H9 (cell line): Measurements from ENCODE around the gene CSAD. TPM values are rescaled to one million over a fixed set of nuclear protein-coding genes. Genes with fewer than 3 reads are reported as not detected.
A peak's percentile ranks its signal among the peaks of the same experiment; 100 is the strongest.

Source experiments
- DNase-seq: peaks from one replicate; pipeline ENCODE4 v3.0.0-alpha.2; 2017
- H2AFZ ChIP-seq: one replicate; pipeline ENCODE4 v1.6.1; 2013; ENCODE audit warnings: mild to moderate bottlenecking, low read length, control low read depth, moderate library complexity
- H2AK5ac ChIP-seq: 2 replicates; pipeline ENCODE4 v1.6.1; 2013; ENCODE audit warnings: low read length, control low read depth, mixed read lengths; ENCODE audit not compliant: insufficient read length
- H2BK120ac ChIP-seq: one replicate; pipeline ENCODE4 v1.6.1; 2013; ENCODE audit warnings: low read depth, mild to moderate bottlenecking, low read length, control low read depth, inconsistent platforms; ENCODE audit not compliant: poor library complexity, severe bottlenecking
- H2BK12ac ChIP-seq: 2 replicates; pipeline ENCODE4 v1.6.1; 2013; ENCODE audit warnings: low read length, control low read depth, mixed read lengths, low read depth; ENCODE audit not compliant: insufficient read length
- H2BK15ac ChIP-seq: 2 replicates; pipeline ENCODE4 v1.6.1; 2013; ENCODE audit warnings: low read depth, low read length, control low read depth
- H2BK20ac ChIP-seq: one replicate; pipeline ENCODE4 v1.6.1; 2013; ENCODE audit warnings: low read depth, mild to moderate bottlenecking, low read length, control low read depth, inconsistent platforms; ENCODE audit not compliant: poor library complexity, severe bottlenecking
- H2BK5ac ChIP-seq: 2 replicates; pipeline ENCODE4 v1.6.1; 2013; ENCODE audit warnings: low read length, control low read depth, mixed read lengths; ENCODE audit not compliant: insufficient read length
- H3K14ac ChIP-seq: 2 replicates; pipeline ENCODE4 v1.6.1; 2013; ENCODE audit warnings: low read length, control low read depth; ENCODE audit not compliant: insufficient read depth
- H3K18ac ChIP-seq: 2 replicates; pipeline ENCODE4 v1.6.1; 2013; ENCODE audit warnings: low read depth, mild to moderate bottlenecking, mixed read lengths, low read length, control low read depth; ENCODE audit not compliant: insufficient read length
- H3K23ac ChIP-seq: 2 replicates; pipeline ENCODE4 v1.6.1; 2013; ENCODE audit warnings: low read length, control low read depth, mixed read lengths, low read depth; ENCODE audit not compliant: insufficient read length
- H3K23me2 ChIP-seq: 2 replicates; pipeline ENCODE4 v1.6.1; 2013; ENCODE audit warnings: low read depth, mild to moderate bottlenecking, mixed read lengths, low read length, control low read depth; ENCODE audit not compliant: insufficient read length, poor library complexity, severe bottlenecking
- H3K27ac ChIP-seq: 2 replicates; pipeline ENCODE4 v1.5.1; 2013; ENCODE audit warnings: low read length, control low read depth, mixed read lengths, low read depth; ENCODE audit not compliant: insufficient read length
- H3K27me3 ChIP-seq: 2 replicates; pipeline ENCODE4 v1.6.1; 2013; ENCODE audit warnings: low read length, control low read depth, inconsistent platforms; ENCODE audit not compliant: insufficient read depth
- H3K4ac ChIP-seq: 2 replicates; pipeline ENCODE4 v1.6.1; 2013; ENCODE audit warnings: low read depth, mild to moderate bottlenecking, control low read depth, inconsistent platforms, low read length, moderate library complexity
- H3K4me1 ChIP-seq: 2 replicates; pipeline ENCODE4 v1.6.1; 2013; ENCODE audit warnings: low read length, control low read depth, inconsistent platforms; ENCODE audit not compliant: insufficient read depth
- H3K4me2 ChIP-seq: 2 replicates; pipeline ENCODE4 v1.6.1; 2013; ENCODE audit warnings: low read length, control low read depth, mixed read lengths; ENCODE audit not compliant: insufficient read length, insufficient read depth
- H3K56ac ChIP-seq: 2 replicates; pipeline ENCODE4 v1.6.1; 2013; ENCODE audit warnings: low read depth, mild to moderate bottlenecking, mixed read lengths, low read length, control low read depth; ENCODE audit not compliant: insufficient read length
- H3K79me1 ChIP-seq: 2 replicates; pipeline ENCODE4 v1.6.1; 2013; ENCODE audit warnings: low read depth, mild to moderate bottlenecking, moderate library complexity, low read length, control low read depth, inconsistent platforms; ENCODE audit not compliant: insufficient read depth, poor library complexity, severe bottlenecking
- H3K79me2 ChIP-seq: 2 replicates; pipeline ENCODE4 v1.6.1; 2013; ENCODE audit warnings: low read length, control low read depth, inconsistent platforms; ENCODE audit not compliant: insufficient read depth
- H3K9ac ChIP-seq: 2 replicates; pipeline ENCODE4 v1.6.1; 2013; ENCODE audit warnings: low read length, control low read depth, mixed read lengths; ENCODE audit not compliant: insufficient read length; ENCODE audit errors: extremely low read depth
- H3K9me3 ChIP-seq: one replicate; pipeline ENCODE4 v1.6.1; 2013; ENCODE audit warnings: low read depth, low read length, inconsistent platforms; ENCODE audit not compliant: control insufficient read depth
- H3T11ph ChIP-seq: one replicate; pipeline ENCODE4 v1.6.1; 2013; ENCODE audit warnings: mild to moderate bottlenecking, low read length, control low read depth, inconsistent platforms
- H4K20me1 ChIP-seq: one replicate; pipeline ENCODE4 v1.6.1; 2013; ENCODE audit not compliant: control insufficient read depth, insufficient read length, insufficient read depth
- H4K5ac ChIP-seq: 2 replicates; pipeline ENCODE4 v1.6.1; 2013; ENCODE audit warnings: low read depth, mild to moderate bottlenecking, mixed read lengths, low read length, control low read depth; ENCODE audit not compliant: insufficient read length
- H4K8ac ChIP-seq: replicated peaks from 2 replicates; pipeline ENCODE4 v1.6.1; 2013; ENCODE audit warnings: low read length, control low read depth, mixed read lengths, low read depth; ENCODE audit not compliant: insufficient read length
- H4K91ac ChIP-seq: 2 replicates; pipeline ENCODE4 v1.6.1; 2013; ENCODE audit warnings: low read depth, mild to moderate bottlenecking, moderate library complexity, mixed read lengths, low read length, control low read depth; ENCODE audit not compliant: insufficient read length
- H3K27ac Mint-ChIP-seq, 3 experiments: 2 replicates in 2 of 3; 3 replicates in 1 of 3; pipeline ENCODE4 v1.8.0; 2020 to 2021; ENCODE audit warnings: mixed read lengths in 3 of 3, mild to moderate bottlenecking in 1 of 3, moderate library complexity in 1 of 3
- H3K27me3 Mint-ChIP-seq: 2 replicates; pipeline ENCODE4 v1.8.0; 2021; ENCODE audit warnings: low read depth, mild to moderate bottlenecking, moderate library complexity, mixed read lengths
- H3K36me3 Mint-ChIP-seq, 3 experiments: 2 replicates in 2 of 3; 3 replicates in 1 of 3; pipeline ENCODE4 v1.8.0; 2020 to 2021; ENCODE audit warnings: low read depth in 3 of 3, mixed read lengths in 3 of 3; ENCODE audit not compliant: insufficient read depth in 1 of 3
- H3K4me1 Mint-ChIP-seq, 2 experiments: 2 replicates each; pipeline ENCODE4 v1.8.0; 2020; ENCODE audit warnings: mixed read lengths in 2 of 2
- H3K4me3 Mint-ChIP-seq, 2 experiments: 2 replicates in 1 of 2; 3 replicates in 1 of 2; pipeline ENCODE4 v1.8.0; 2020 to 2021; ENCODE audit warnings: mild to moderate bottlenecking in 2 of 2, mixed read lengths in 2 of 2, moderate library complexity in 1 of 2
- H3K9me3 Mint-ChIP-seq, 2 experiments: 2 replicates in 1 of 2; 3 replicates in 1 of 2; pipeline ENCODE4 v1.8.0; 2020; ENCODE audit warnings: mild to moderate bottlenecking in 2 of 2, mixed read lengths in 2 of 2, moderate library complexity in 1 of 2
- CTCF ChIP-seq: fragments of 200-600 bp; sonication (generic); conservative IDR thresholded peaks from 3 replicates; pipeline ENCODE4 v1.8.0; 2021; ENCODE audit warnings: antibody characterized with exemption, mild to moderate bottlenecking
- WGBS: extraction: QIAGEN DNeasy Blood & Tissue Kit; methylation state at CpG from one replicate; pipeline ENCODE4 v1.1.7; 2013; ENCODE audit warnings: missing lambda C conversion rate, low lambda C conversion rate, mixed read lengths; ENCODE audit not compliant: insufficient read length; ENCODE audit errors: extremely low coverage; 5-methylcytosine and 5-hydroxymethylcytosine counted together
- total RNA-seq: library from RNA; stranded (reverse); gene quantifications from 2 replicates; pipeline ENCODE4 v1.2.1, GENCODE V29; 2021

Gene CSAD
- total RNA-seq, 1 experiment from 2014 or later, result 7.4 TPM

DNA sequence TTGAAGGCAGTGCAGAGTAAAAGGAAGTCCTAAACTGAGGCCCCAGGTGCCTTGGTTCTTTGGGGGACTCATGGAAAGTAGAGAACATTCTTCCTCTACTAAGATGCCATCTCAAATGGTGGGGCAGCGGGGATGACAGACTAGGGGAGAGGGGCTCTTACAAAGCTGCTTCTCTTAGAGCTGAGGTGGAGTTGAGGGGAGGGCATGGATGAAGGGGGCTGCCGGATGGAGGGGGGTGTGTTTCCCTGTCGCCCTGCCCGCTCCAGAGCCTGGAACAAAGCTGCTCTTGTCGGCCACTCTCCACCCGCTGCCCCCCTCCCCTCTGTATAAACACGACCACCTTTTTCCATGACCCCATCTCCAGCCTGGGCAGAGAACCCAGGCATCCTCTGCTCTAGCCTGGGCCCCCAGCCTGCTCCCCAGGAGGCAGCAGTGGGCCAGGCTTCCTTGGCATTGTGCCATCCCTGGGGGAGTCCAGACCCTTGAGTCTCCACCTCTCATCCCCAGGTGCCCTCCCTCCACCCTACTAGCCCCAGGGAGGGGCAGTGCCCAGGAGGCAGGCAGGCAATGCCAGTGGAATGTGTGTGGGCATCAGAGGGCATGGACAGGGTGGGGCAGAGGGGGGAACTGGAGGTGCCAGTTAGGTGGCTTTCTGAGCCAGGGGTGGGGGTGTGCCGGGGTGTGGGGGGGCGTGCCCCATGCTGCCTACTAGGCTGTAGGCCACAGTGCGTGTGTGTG is 49.6 kb upstream of the CSAD start:
- TF ChIP-seq CTCF, result no peak
- DNase-seq, result peak; percentile 23
- peak overlapping the region; percentile 94 for H3K4me2 ChIP-seq

More for the DNA sequence above, 49.6 kb upstream of the CSAD start:
- no peak overlapping the region for H3K56ac ChIP-seq
- H2AFZ ChIP-seq, result no peak overlapping the region
- H3K4ac ChIP-seq, result no peak overlapping the region
- H3T11ph ChIP-seq, result no peak overlapping the region
- no peaks in the 10 kb centered on the region for H3K9me3 ChIP-seq
- no peak overlapping the region for H4K5ac ChIP-seq
- WGBS, result no CpG with 5 or more reads among the region's 10 CpGs
- H3K4me1 ChIP-seq, result peaks cover 23% of the 10 kb centered on the region; the same call in 1 of the 2 replicates
- no peak overlapping the region for H2BK5ac ChIP-seq
- Mint-ChIP-seq H3K4me3 (peak overlapping the region; percentile 12 to 70; a peak in 3 of 5 replicates), H3K4me1 (peaks cover 75 to 80% of the 10 kb centered on the region in 2 experiments), H3K27me3 (peaks cover 12% of the 10 kb centered on the region), H3K36me3 (peaks cover 6 to 17% (median 12%) of the 10 kb centered on the region in 3 experiments; a peak in 6 of 7 replicates), H3K27ac (peak overlapping the region in 2 of 3 experiments; percentile 10 to 20; a peak in 2 of 7 replicates), H3K9me3 (no peaks in the 10 kb centered on the region)
- H4K91ac ChIP-seq, result no peak overlapping the region
- H2BK120ac ChIP-seq, result no peak overlapping the region
- H3K14ac ChIP-seq, result no peak overlapping the region
- H3K27me3 ChIP-seq, result no peaks in the 10 kb centered on the region; the same call in 1 of the 2 replicates
- H4K20me1 ChIP-seq, result no peaks in the 10 kb centered on the region
- peaks cover 16% of the 10 kb centered on the region for H3K23me2 ChIP-seq
- no peak overlapping the region for H3K27ac ChIP-seq
- H3K79me1 ChIP-seq, result no peaks in the 10 kb centered on the region
- H3K18ac ChIP-seq, result no peak overlapping the region
- H2BK12ac ChIP-seq, result no peak overlapping the region
- H3K79me2 ChIP-seq, result no peaks in the 10 kb centered on the region
- no peak overlapping the region for H3K9ac ChIP-seq
- H4K8ac ChIP-seq, result no peak overlapping the region
- H2AK5ac ChIP-seq, result no peak overlapping the region
- H3K23ac ChIP-seq, result no peak overlapping the region
- H2BK20ac ChIP-seq, result no peak overlapping the region
- no peak overlapping the region for H2BK15ac ChIP-seq
